CD4-positive, alpha-beta T cell treated with Interferon alpha-2 for 1 hour (primary cell): ENCODE results near the gene NAP1L3.
A peak's percentile ranks its signal among the peaks of the same experiment; 100 is the strongest.

Experiments used
- DNase-seq, 2 donors: peaks; one replicate each; pipeline ENCODE4 v3.0.0-alpha.2; 2020 to 2022

The NAP1L3 gene, protein sequence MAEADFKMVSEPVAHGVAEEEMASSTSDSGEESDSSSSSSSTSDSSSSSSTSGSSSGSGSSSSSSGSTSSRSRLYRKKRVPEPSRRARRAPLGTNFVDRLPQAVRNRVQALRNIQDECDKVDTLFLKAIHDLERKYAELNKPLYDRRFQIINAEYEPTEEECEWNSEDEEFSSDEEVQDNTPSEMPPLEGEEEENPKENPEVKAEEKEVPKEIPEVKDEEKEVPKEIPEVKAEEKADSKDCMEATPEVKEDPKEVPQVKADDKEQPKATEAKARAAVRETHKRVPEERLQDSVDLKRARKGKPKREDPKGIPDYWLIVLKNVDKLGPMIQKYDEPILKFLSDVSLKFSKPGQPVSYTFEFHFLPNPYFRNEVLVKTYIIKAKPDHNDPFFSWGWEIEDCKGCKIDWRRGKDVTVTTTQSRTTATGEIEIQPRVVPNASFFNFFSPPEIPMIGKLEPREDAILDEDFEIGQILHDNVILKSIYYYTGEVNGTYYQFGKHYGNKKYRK

DNA sequence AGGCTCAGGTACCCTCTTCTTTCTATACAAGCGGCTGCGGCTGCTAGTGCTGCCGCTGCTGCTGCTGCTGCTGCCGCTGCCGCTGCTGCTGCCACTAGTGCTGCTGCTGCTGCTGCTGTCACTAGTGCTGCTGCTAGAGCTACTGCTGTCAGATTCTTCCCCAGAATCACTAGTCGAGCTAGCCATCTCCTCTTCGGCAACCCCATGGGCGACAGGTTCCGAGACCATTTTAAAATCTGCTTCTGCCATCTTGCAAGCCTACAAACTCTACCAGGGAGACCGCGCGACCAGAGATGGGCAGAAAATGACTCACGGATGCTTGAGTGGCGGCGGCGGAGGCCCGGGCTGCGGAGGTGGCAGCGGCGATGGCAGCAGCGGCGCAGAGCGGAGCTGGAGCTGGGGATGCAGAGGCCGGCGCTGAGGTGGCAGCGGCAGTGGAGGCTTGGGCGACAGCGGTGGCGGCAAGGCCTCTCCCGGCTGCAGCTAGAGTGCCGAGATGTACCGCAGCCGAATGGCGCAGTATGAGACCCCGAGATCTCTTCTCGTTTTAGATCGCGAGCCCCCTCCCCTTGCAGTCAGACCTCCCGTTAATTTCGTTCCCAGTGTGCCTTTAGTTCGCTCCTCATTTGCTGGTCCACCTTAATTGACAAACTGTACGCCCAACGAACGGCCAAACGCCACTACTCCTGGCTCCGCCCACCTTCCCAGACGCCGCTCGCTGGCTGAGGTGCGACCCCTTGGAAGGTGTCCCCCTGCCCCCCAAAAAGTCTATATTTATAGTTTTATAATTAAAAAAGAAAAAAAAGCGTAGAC, at the start of gene NAP1L3:
Gene NAP1L3, minus strand, starts transcription at position 523 of the 813 bp plus-strand sequence. Its CDS starts 274 bp downstream, at position 249.
- DNase-seq, result peak; percentile 39 to 75

DNA sequence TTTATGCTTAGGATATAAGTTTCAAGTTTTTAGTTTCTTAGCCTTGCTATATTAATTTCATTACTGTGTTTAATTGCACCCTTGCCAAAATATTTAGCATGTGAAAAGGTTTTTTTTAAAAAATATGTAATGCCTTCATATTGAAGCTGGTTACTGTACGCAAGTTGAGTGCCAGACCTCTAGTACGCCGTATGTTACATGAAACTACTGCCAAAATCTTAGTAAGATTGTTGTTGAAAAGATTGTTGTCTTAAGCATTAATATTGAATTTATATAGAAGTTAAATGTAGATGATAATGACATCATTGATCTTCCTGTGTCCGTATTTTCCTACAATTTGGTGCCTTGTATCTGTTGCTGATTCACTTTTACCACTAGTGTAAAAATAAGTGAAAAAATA, 37.7 kb upstream of the NAP1L3 start:
- no peak for DNase-seq

DNA sequence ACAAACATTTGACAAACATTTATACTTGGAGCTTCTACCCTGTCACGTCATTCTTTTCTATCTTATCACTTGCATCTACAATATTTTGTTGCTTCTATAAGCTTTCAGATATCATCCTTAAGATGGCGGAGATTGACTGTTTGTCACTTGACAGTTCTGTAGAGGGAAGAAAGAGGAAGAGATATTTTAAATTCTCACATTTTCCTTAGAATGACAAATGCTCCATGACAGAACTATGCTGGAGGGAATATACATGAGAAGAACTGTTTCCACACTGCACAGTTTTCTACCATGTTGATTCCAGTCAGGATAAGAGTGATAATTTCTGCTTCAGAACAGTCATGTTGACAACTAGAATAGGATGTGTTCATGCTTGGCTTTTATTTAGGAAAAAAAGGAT, 30.3 kb upstream of the NAP1L3 start:
- no peak for DNase-seq

DNA sequence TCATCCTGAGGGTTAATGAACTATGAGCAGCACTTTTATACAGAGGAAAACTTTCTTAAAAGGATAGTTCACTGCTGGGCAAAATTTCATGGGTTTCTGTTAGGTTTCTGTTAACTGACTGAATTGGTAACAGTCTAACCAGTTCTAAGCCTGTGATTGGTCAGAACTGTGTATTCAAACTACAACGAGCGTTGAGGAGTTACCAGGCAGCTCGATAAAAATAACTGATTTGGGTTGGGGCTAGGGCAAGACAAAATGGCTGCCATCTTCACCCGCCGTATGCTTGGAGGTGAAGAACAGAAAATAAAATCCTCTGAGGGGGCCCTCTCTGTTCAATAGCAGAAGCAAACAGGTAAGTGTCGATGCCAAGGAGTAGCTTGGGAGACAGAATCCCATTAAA, 22.6 kb upstream of the NAP1L3 start:
- no peak for DNase-seq

DNA sequence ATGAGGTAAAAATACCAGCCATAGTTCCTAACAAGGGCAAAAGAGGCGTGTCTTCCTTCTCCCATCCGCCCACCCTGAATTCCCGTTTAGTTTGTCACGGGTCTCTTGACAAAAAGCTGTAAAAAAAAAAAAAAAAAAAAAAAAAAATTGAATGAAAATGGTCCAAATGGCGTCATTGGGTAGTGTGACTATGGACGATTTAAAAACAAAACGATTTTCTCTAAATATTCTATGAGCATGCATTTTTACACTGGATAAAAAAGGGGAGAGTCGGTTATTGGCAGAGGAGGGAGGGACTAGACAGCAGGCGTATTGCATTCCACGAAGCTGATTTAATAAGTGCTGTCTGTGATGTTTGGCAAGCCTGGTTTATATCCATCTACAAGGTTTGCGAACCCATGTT, 492 bp upstream of the NAP1L3 start, which contains the start of gene FAM133A:
Gene FAM133A, plus strand, starts transcription at position 338 of the 403 bp plus-strand sequence. CDS start 35,214 bp downstream, outside the sequence.
- no peak for DNase-seq

DNA sequence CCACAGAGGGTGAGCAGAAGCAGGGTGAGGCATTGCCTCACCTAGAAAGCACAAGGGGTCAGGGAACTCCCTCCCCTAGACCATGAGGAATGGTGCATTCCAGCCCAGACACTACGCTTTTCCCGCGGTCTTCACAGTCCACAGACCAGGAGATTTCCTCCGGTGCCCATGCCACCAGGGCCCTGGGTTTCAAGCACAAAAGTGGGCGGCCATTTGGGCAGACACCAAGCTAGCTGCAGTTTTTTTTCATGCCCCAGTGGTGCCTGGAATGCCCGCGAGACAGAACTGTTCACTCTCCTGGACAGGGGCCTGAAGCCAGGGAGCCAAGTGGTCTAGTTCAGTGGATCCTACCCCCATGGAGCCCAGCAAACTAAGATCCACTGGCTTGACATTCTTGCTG, 12.8 kb downstream of the NAP1L3 start:
- no peak for DNase-seq

DNA sequence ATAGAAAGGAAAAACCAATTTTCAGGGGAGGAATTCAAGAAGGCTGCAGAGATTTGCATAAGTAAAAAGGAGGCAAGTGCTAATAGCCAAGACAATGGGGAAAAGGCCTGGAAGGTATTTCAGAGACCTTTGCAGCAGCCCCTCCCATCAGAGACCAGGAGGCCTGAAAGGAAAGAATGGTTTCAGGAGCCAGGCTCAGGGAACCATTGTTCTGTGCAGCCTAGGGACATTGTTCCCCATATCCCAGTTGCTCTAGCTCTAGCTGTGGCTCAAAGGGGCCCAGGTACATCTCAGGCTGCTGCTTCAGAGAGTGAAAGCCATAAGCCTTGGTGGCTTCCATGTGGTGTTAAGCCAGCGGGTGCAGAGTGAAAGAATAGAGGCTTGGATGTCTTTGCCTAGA, 24.0 kb downstream of the NAP1L3 start:
- DNase-seq, result no peak

DNA sequence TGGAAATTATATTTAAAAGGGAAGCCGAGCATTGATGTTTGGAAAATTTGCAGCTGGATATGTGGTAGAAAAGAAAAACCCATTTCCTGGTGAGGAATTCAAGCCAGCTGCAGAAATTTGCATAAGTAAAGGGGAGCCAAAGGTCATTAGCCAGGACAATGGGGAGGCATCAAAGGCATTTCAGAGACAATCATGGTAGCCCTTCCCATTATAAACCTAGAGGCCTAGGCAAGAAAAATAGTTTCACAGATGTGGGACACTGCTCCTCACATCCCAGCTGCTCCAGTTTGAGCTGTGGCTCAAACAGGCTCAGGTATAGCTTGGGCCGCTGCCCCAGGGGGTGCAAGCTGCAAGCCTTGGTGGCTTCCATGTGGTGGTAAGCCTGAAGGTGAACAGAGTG, 35.8 kb downstream of the NAP1L3 start:
- DNase-seq, result no peak
